Esophagus squamous epithelium (tissue), 4 donors: ENCODE data around the gene SPSB3.

ENCODE experiments used
- CTCF ChIP-seq, 6 experiments: fragments of 450-650 bp in 4 of 6; fragments of 200-600 bp in 2 of 6; sonication (generic) in 2 of 6; IDR thresholded peaks; one replicate each; pipeline ENCODE4 v1.5.1; 2016 to 2019; ENCODE audit warnings: antibody characterized with exemption in 6 of 6, mild to moderate bottlenecking in 4 of 6, moderate library complexity in 4 of 6
- POLR2A ChIP-seq, 4 donors: fragments of 450-650 bp; IDR thresholded peaks; one replicate each; pipeline ENCODE4 v1.6.1; 2017; ENCODE audit warnings: antibody characterized with exemption in 4 of 4, mild to moderate bottlenecking in 4 of 4, moderate library complexity in 3 of 4

- TF ChIP-seq CTCF (IDR thresholded peaks at IDR 0.05) (no peak), POLR2A (IDR thresholded peaks at IDR 0.05) (no peak)
These were observed 4.6 kb upstream of the SPSB3 start for GRCh38 chr16:1787056-1787321.
